Liver (tissue), 9 donors: ENCODE results near the gene SLC38A10. TPM values are rescaled to one million over a fixed set of nuclear protein-coding genes. Genes with fewer than 3 reads are reported as not detected.

Experiments
- DNase-seq: peaks from one replicate; pipeline ENCODE4 v3.0.0-alpha.2; 2017; ENCODE audit warnings: low spot score
- H3K27ac ChIP-seq, 2 donors: one replicate each; pipeline ENCODE4 v1.7.0; 2013; ENCODE audit warnings: inconsistent platforms in 2 of 2, low read length in 2 of 2, control low read depth in 1 of 2, low read depth in 1 of 2, mild to moderate bottlenecking in 1 of 2
- H3K27me3 ChIP-seq, 4 donors: one replicate each; pipeline versions ENCODE4 v1.6.1 to v1.7.0; 2013; ENCODE audit warnings: low read length in 3 of 4, inconsistent platforms in 1 of 4, mild to moderate bottlenecking in 1 of 4, moderate library complexity in 1 of 4; ENCODE audit not compliant: control insufficient read depth in 4 of 4, insufficient read depth in 4 of 4
- H3K36me3 ChIP-seq, 4 donors: one replicate each; pipeline versions ENCODE4 v1.6.1 to v1.7.0; 2013; ENCODE audit warnings: low read length in 3 of 4, mild to moderate bottlenecking in 3 of 4, low read depth in 1 of 4, moderate library complexity in 1 of 4; ENCODE audit not compliant: control insufficient read depth in 4 of 4, insufficient read depth in 3 of 4
- H3K4me1 ChIP-seq, 4 donors: one replicate each; pipeline versions ENCODE4 v1.6.1 to v1.7.0; 2013; ENCODE audit warnings: low read length in 3 of 4, mild to moderate bottlenecking in 3 of 4, moderate library complexity in 1 of 4; ENCODE audit not compliant: control insufficient read depth in 4 of 4, insufficient read depth in 4 of 4
- H3K4me3 ChIP-seq, 3 donors: one replicate each; pipeline versions ENCODE4 v1.6.1 to v1.7.0; 2013; ENCODE audit warnings: low read length in 3 of 3, control low read depth in 1 of 3, low read depth in 1 of 3, mild to moderate bottlenecking in 1 of 3
- H3K9ac ChIP-seq, 2 donors: one replicate each; pipeline ENCODE4 v1.7.0; 2013; ENCODE audit warnings: low read length in 2 of 2, mild to moderate bottlenecking in 2 of 2, moderate library complexity in 2 of 2, control low read depth in 1 of 2, low read depth in 1 of 2
- H3K9me3 ChIP-seq, 4 donors: one replicate each; pipeline versions ENCODE4 v1.6.1 to v1.7.0; 2013; ENCODE audit warnings: low read length in 3 of 4; ENCODE audit not compliant: control insufficient read depth in 4 of 4
- ATF3 ChIP-seq: IDR thresholded peaks from 2 replicates; pipeline ENCODE4 v1.6.1; 2016; ENCODE audit warnings: antibody characterized with exemption
- CTCF ChIP-seq: fragments of 150-350 bp; IDR thresholded peaks from 2 replicates; pipeline ENCODE4 v1.5.1; 2017; ENCODE audit warnings: improper control_type of control experiment, low read depth, low read length; ENCODE audit not compliant: missing input control
- EGR1 ChIP-seq, 2 donors: IDR thresholded peaks; 2 replicates each; pipeline ENCODE4 v1.6.1; 2016 to 2018; ENCODE audit warnings: antibody characterized with exemption in 2 of 2, low read depth in 2 of 2
- FOXA1 ChIP-seq: IDR thresholded peaks from 2 replicates; pipeline ENCODE4 v1.6.1; 2016; ENCODE audit warnings: antibody characterized with exemption
- FOXA2 ChIP-seq: IDR thresholded peaks from 2 replicates; pipeline ENCODE4 v1.6.1; 2016; ENCODE audit warnings: antibody characterized with exemption
- GABPA ChIP-seq, 2 donors: IDR thresholded peaks in 1 of 2; conservative IDR thresholded peaks in 1 of 2; 2 replicates each; pipeline ENCODE4 v1.6.1; 2016; ENCODE audit warnings: antibody characterized with exemption in 2 of 2, mild to moderate bottlenecking in 1 of 2, moderate library complexity in 1 of 2
- HNF4A ChIP-seq, 2 donors: conservative IDR thresholded peaks; 2 replicates each; pipeline ENCODE4 v1.6.1; 2016; ENCODE audit warnings: antibody characterized with exemption in 2 of 2, mild to moderate bottlenecking in 2 of 2
- HNF4G ChIP-seq: IDR thresholded peaks from 2 replicates; pipeline ENCODE4 v1.6.1; 2016; ENCODE audit warnings: antibody characterized with exemption
- JUND ChIP-seq, 2 donors: IDR thresholded peaks; 2 replicates each; pipeline ENCODE4 v1.6.1; 2016; ENCODE audit warnings: antibody characterized with exemption in 2 of 2
- MAX ChIP-seq: IDR thresholded peaks from 2 replicates; pipeline ENCODE4 v1.6.1; 2016; ENCODE audit warnings: antibody characterized with exemption
- NR2F2 ChIP-seq: IDR thresholded peaks from 2 replicates; pipeline ENCODE4 v1.6.1; 2016; ENCODE audit warnings: antibody characterized with exemption
- RAD21 ChIP-seq, 2 donors: IDR thresholded peaks; 2 replicates each; pipeline ENCODE4 v1.6.1; 2016; ENCODE audit warnings: antibody characterized with exemption in 2 of 2, mild to moderate bottlenecking in 2 of 2
- REST ChIP-seq: IDR thresholded peaks from 2 replicates; pipeline ENCODE4 v1.6.1; 2016; ENCODE audit warnings: antibody characterized with exemption, mild to moderate bottlenecking
- RXRA ChIP-seq, 2 donors: IDR thresholded peaks; 2 replicates each; pipeline ENCODE4 v1.6.1; 2017 to 2018; ENCODE audit warnings: antibody characterized with exemption in 2 of 2, mild to moderate bottlenecking in 1 of 2
- SP1 ChIP-seq: IDR thresholded peaks from 2 replicates; pipeline ENCODE4 v1.6.1; 2018; ENCODE audit warnings: antibody characterized with exemption, mild to moderate bottlenecking
- TAF1 ChIP-seq: conservative IDR thresholded peaks from 2 replicates; pipeline ENCODE4 v1.6.1; 2016; ENCODE audit warnings: antibody characterized with exemption, mild to moderate bottlenecking
- YY1 ChIP-seq: IDR thresholded peaks from 2 replicates; pipeline ENCODE4 v1.6.1; 2016; ENCODE audit warnings: antibody characterized with exemption, mild to moderate bottlenecking
- ZBTB33 ChIP-seq: IDR thresholded peaks from 2 replicates; pipeline ENCODE4 v1.6.1; 2016; ENCODE audit warnings: antibody characterized with exemption
- WGBS: extraction: QIAGEN DNeasy Blood & Tissue Kit; methylation state at CpG from one replicate; pipeline ENCODE4 v1.1.7; 2013; 5-methylcytosine and 5-hydroxymethylcytosine counted together
- polyA plus RNA-seq, 2 donors: library from polyadenylated mRNA; stranded (reverse) in 1 of 2; unstranded in 1 of 2; fragments of 200-250 nt in 1 of 2; fragments of >200 nt in 1 of 2; fragmentation: Nextera tagmentation in 1 of 2; extraction: Ambion mirVana in 1 of 2; gene quantifications; one replicate each; pipeline versions ENCODE4 v1.2.1 to v1.2.3, GENCODE V29; 2013 to 2015
- total RNA-seq, 2 donors: library from RNA; depleted of rRNA; stranded (reverse); fragments of >200 nt; gene quantifications; one replicate each; pipeline ENCODE4 v1.2.3, GENCODE V29; 2014
- donor health status: healthy.
- donor health status: healthy.
- donor health status: healthy.
- donor health status: healthy.
- donor health status: healthy.

SLC38A10 gene
- total and polyA plus RNA-seq, 4 donors, result 29.3 to 117 (median 54.7) TPM

GRCh38 chr17:81221371-81221841, 73.7 kb downstream of the SLC38A10 start:
- H3K9me3 ChIP-seq, result no peaks in the 10 kb centered on the region
- H3K4me3 ChIP-seq, result no peak overlapping the region
- TF ChIP-seq FOXA2 (no peak), REST (no peak), RAD21 (IDR thresholded peaks at IDR 0.05) (no peak), YY1 (no peak), CTCF (no peak), TAF1 (no peak), NR2F2 (no peak), GABPA (IDR thresholded peaks at IDR 0.05 in 1 of 2, conservative IDR thresholded peaks at IDR 0.05 in 1 of 2) (no peak), HNF4A (conservative IDR thresholded peaks at IDR 0.05) (no peak), JUND (IDR thresholded peaks at IDR 0.05) (no peak), EGR1 (IDR thresholded peaks at IDR 0.05; ENCODE audit: low read depth in 2 of 2) (no peak), SP1 (no peak), MAX (no peak), HNF4G (no peak), ATF3 (no peak), FOXA1 (no peak), RXRA (IDR thresholded peaks at IDR 0.05) (no peak), ZBTB33 (no peak)
- 92% methylated on average over 11 of the region's 11 CpGs for WGBS
- no peak for DNase-seq
- no peak overlapping the region for H3K27ac ChIP-seq
- no peaks in the 10 kb centered on the region for H3K36me3 ChIP-seq
- no peaks in the 10 kb centered on the region for H3K27me3 ChIP-seq
- H3K4me1 ChIP-seq, result peaks cover 10 to 23% (median 13%) of the 10 kb centered on the region in 4 donors
- no peak overlapping the region for H3K9ac ChIP-seq
